Mesendoderm (in vitro differentiated cells): Measurements from ENCODE around the gene ADGRE2.
"Not testable (repeated sequence)": the region's sequence is repeated elsewhere in the genome, so short reads cannot be mapped to it uniquely, and the experiment has no call there.

Source experiments
- DNase-seq: peaks from one replicate; pipeline ENCODE4 v3.0.0; 2013
- H2AK5ac ChIP-seq: 2 replicates; pipeline ENCODE4 v1.6.1; 2013; ENCODE audit warnings: low read length, inconsistent platforms
- H2BK120ac ChIP-seq: 2 replicates; pipeline ENCODE4 v1.6.1; 2013; ENCODE audit warnings: low read depth, mild to moderate bottlenecking, low read length, moderate library complexity, mixed read lengths
- H2BK15ac ChIP-seq: replicated peaks from 2 replicates; pipeline ENCODE4 v1.6.1; 2013; ENCODE audit warnings: low read depth, mild to moderate bottlenecking, moderate library complexity
- H2BK5ac ChIP-seq: 2 replicates; pipeline ENCODE4 v1.6.1; 2013; ENCODE audit warnings: low read length, inconsistent platforms
- H3K18ac ChIP-seq: 2 replicates; pipeline ENCODE4 v1.6.1; 2013; ENCODE audit warnings: mild to moderate bottlenecking, low read length, mixed read lengths
- H3K23ac ChIP-seq: one replicate; pipeline ENCODE4 v1.6.1; 2013; ENCODE audit warnings: low read length
- H3K27ac ChIP-seq: 2 replicates; pipeline ENCODE4 v1.5.1; 2013; ENCODE audit warnings: low read depth, mild to moderate bottlenecking, inconsistent platforms, low read length, moderate library complexity
- H3K27me3 ChIP-seq: 2 replicates; pipeline ENCODE4 v1.6.1; 2013; ENCODE audit warnings: low read length, control low read depth, mild to moderate bottlenecking, inconsistent platforms; ENCODE audit not compliant: insufficient read depth, poor library complexity
- H3K36me3 ChIP-seq: 2 replicates; pipeline ENCODE4 v1.6.1; 2013; ENCODE audit warnings: low read length, inconsistent platforms; ENCODE audit not compliant: control insufficient read depth, insufficient read depth
- H3K4ac ChIP-seq: one replicate; pipeline ENCODE4 v1.6.1; 2013; ENCODE audit warnings: low read depth, mild to moderate bottlenecking, low read length, moderate library complexity
- H3K4me1 ChIP-seq: 2 replicates; pipeline ENCODE4 v1.6.1; 2013; ENCODE audit warnings: low read depth, low read length, inconsistent platforms; ENCODE audit not compliant: control insufficient read depth
- H3K4me2 ChIP-seq: 2 replicates; pipeline ENCODE4 v1.6.1; 2013; ENCODE audit warnings: low read length
- H3K4me3 ChIP-seq: 2 replicates; pipeline ENCODE4 v1.5.1; 2013; ENCODE audit warnings: mild to moderate bottlenecking, low read length
- H3K56ac ChIP-seq: one replicate; pipeline ENCODE4 v1.6.1; 2013; ENCODE audit warnings: low read length
- H3K79me1 ChIP-seq: 2 replicates; pipeline ENCODE4 v1.6.1; 2013; ENCODE audit warnings: low read length, inconsistent platforms
- H3K79me2 ChIP-seq: 2 replicates; pipeline ENCODE4 v1.6.1; 2013; ENCODE audit warnings: mild to moderate bottlenecking, low read length; ENCODE audit not compliant: control insufficient read depth, insufficient read depth
- H3K9ac ChIP-seq: 2 replicates; pipeline ENCODE4 v1.6.1; 2013; ENCODE audit warnings: low read length, inconsistent platforms
- H4K5ac ChIP-seq: one replicate; pipeline ENCODE4 v1.6.1; 2013; ENCODE audit warnings: low read length
- H4K8ac ChIP-seq: one replicate; pipeline ENCODE4 v1.6.1; 2013; ENCODE audit warnings: low read depth, mild to moderate bottlenecking, control low read depth, low read length, moderate library complexity
- WGBS: extraction: QIAGEN DNeasy Blood & Tissue Kit; methylation state at CpG from one replicate; pipeline ENCODE4 v1.1.7; 2013; ENCODE audit warnings: low lambda C conversion rate, missing lambda C conversion rate; ENCODE audit not compliant: insufficient coverage; ENCODE audit errors: extremely low coverage; 5-methylcytosine and 5-hydroxymethylcytosine counted together

ADGRE2 gene

DNA sequence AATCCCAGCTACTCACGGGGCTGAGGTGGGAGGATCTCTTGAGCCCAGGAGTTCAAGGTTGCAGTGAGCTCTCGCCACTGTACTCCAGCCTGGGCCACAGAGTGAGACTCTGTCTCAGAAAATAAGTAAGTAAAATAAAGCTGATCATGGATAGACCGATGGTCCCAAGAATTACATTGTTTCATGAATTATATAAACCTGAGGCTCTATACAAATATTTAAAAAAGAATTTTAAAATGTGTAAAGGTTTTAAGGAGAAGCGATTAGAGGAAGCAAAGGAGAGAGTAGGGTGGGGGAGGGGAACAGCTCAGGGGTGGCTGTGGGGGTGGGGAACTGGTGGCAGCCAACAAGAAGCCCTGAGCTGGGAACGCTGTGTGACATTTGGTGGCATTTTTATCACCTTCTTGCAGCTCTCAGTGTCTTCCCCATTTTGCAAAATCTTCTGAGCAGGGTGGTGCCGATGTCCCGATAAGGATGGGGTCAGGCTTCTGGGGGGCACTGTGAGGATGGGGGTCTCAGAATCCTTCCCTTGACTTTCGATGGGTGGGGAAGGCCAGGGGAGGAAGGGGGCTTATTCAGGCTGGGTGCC lies 5.1 kb upstream of the ADGRE2 start:
- H3K9ac ChIP-seq, H2AK5ac ChIP-seq, H3K4ac ChIP-seq, H4K5ac ChIP-seq, H3K27ac ChIP-seq, H4K8ac ChIP-seq, H3K36me3 ChIP-seq, H3K4me3 ChIP-seq, H3K18ac ChIP-seq, H3K4me2 ChIP-seq, H2BK120ac ChIP-seq, H3K4me1 ChIP-seq, H3K27me3 ChIP-seq, H3K56ac ChIP-seq, H3K79me1 ChIP-seq, H3K23ac ChIP-seq, H2BK15ac ChIP-seq, H3K79me2 ChIP-seq, H2BK5ac ChIP-seq: not testable (repeated sequence)
- peak; percentile 28 for DNase-seq
- 100% methylated on average over 1 of the region's 8 CpGs for WGBS

DNA sequence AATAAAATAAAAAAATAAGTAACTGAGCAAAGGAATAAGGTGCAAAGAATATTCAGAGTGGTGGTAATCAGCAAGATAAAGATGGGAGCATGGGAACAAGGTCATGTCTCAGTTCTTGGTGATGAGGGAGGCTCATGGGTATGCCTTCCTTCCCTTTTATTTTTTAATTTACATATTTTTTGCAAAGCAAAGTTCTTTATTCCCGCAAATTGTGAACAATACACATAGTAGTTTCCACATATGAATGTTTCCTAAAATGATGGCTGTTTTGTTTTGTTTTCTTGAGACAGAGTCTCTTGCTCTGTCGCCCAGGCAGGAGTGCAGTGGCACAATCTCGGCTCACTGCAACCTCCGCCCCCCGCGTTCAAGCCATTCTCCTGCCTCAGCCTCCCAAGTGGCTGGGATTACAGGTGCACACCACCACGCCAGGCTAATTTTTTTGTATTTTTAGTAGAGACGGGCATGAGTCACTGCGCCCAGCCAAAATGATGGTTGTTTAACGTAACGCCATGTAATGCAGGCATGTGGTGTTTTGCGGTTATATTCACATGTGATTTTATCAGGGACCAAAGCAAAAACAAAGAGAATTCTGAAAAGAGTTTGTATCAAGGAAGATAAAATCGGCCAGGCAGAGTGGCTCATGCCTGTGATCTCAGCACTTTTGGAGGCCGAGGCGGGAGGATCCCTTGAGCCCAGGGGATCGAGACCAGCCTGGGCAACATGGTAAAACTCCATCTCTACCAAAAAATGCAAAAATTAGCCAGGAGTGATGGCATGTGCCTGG lies 4.5 kb upstream of the ADGRE2 start:
- H3K79me2 ChIP-seq, result no peaks in the 10 kb centered on the region
- H3K9ac ChIP-seq, result no peak overlapping the region
- no peak overlapping the region for H4K5ac ChIP-seq
- WGBS, result no CpG with 5 or more reads among the region's 16 CpGs
- H2BK120ac ChIP-seq, result no peak overlapping the region
- H2BK5ac ChIP-seq, result no peak overlapping the region
- no peak for DNase-seq
- H3K79me1 ChIP-seq, result no peaks in the 10 kb centered on the region
- H3K23ac ChIP-seq, result no peak overlapping the region
- no peak overlapping the region for H4K8ac ChIP-seq
- no peak overlapping the region for H3K18ac ChIP-seq
- H3K4ac ChIP-seq, result no peak overlapping the region
- H3K27me3 ChIP-seq, result no peaks in the 10 kb centered on the region
- H3K27ac ChIP-seq, result no peak overlapping the region
- no peak overlapping the region for H3K4me3 ChIP-seq
- H3K36me3 ChIP-seq, result no peaks in the 10 kb centered on the region
- H2AK5ac ChIP-seq, result no peak overlapping the region
- no peaks in the 10 kb centered on the region for H3K4me1 ChIP-seq
- H3K4me2 ChIP-seq, result no peak overlapping the region
- no peak overlapping the region for H3K56ac ChIP-seq
- no peak overlapping the region for H2BK15ac ChIP-seq

DNA sequence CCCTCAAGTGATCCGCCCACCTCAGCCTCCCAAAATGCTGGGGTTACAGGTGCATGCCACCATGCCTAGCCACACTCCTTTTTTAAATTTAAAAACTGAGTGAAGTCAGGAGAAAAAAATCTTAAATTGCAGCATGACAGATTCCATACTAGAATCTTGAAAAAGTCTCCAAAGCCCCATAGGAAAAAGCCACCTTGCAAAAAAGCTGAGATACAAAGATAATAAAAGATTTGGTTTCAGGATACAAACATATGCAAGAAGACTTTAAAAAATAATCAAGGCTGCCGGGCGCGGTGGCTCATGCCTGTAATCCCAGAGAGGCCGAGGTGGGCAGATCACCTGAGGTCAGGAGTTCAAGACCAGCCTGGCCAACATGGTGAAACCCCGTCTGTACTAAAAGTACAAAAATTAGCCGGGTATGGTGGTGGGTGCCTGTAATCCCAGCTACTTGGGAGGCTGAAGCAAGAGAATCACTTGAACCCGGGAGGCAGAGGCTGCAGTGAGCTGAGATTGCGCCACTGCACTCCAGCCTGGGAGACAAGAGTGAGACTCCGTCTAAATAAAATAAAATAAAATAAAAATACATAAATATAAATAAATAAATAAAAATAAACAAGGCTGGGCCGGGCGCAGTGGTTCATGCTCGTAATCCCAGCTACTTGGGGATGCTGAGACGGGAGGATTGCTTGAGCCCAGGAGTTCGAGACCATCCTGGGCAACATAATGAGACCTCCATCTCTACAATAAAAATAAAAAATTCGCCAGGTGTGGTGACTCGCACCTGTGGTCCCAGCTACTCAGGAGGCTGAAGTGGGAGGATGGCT lies 3.6 kb upstream of the ADGRE2 start:
- H3K79me1 ChIP-seq, H3K27me3 ChIP-seq, H2AK5ac ChIP-seq, H3K18ac ChIP-seq, H3K23ac ChIP-seq, H3K4me3 ChIP-seq, H3K9ac ChIP-seq, DNase-seq, H3K4me1 ChIP-seq, H4K5ac ChIP-seq, H3K27ac ChIP-seq, H3K79me2 ChIP-seq, H3K4ac ChIP-seq, H2BK5ac ChIP-seq, H2BK120ac ChIP-seq, H4K8ac ChIP-seq, H3K56ac ChIP-seq, H2BK15ac ChIP-seq, H3K4me2 ChIP-seq, H3K36me3 ChIP-seq: not testable (repeated sequence)
- WGBS, result no CpG with 5 or more reads among the region's 17 CpGs

DNA sequence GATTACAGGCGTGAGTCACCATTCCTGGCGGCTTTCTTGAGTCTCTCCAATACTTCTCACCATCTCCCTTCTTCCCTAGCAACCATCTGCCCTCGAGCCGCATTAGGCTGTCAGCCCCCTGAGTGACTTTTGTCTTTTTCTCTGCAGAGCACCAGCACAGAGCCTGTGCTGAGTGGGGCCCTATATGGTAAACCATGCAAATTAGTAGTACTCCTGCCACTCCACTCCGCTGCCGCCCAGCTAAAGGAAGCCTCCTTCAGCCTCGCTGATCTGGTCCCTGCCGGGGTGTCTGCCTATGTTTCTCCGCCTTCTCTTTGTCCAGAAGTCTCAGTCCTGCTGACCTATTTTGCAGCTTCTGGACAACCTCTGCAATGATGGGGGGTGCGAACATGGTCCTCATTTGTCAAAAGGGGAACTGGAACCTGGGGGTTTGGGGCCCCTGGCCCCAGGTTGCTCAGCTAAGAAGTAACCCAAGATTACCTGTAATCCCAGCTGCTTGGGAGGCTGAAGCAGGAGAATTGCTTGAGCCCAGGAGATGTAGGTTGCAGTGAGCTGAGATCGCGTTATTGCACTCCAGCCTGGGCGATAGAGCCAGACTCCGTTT lies 2.4 kb upstream of the ADGRE2 start:
- not testable (repeated sequence) for H2BK120ac ChIP-seq, H3K4me1 ChIP-seq, H3K18ac ChIP-seq, H4K8ac ChIP-seq, H3K4me2 ChIP-seq, H4K5ac ChIP-seq, H2BK15ac ChIP-seq, H3K23ac ChIP-seq, H2AK5ac ChIP-seq, H3K27me3 ChIP-seq, H3K27ac ChIP-seq, H3K79me2 ChIP-seq, H3K4ac ChIP-seq, H3K79me1 ChIP-seq, H3K36me3 ChIP-seq, H3K9ac ChIP-seq, H3K4me3 ChIP-seq, H3K56ac ChIP-seq, DNase-seq, H2BK5ac ChIP-seq
- WGBS, result no CpG with 5 or more reads among the region's 14 CpGs

DNA sequence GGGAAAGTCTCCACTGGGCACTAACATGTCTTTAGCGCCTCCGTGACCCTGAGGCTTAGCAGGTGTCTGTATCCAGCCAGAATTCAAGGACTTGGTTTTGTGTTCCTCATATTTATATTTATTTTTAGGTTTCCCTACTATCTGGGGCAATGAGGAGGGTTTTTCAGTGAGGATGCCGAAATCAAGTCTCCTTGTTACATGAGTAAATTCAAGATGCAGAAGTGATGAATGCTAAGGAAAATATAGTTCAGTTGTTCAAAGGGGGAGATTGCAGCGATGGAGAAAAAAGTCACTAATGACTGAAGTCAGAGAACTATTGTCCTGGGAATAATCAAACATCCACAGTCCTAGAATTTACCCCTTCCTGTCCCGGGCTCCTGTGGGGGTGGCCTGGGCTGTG lies 791 bp upstream of the ADGRE2 start:
- no peak overlapping the region for H2BK5ac ChIP-seq
- H3K27me3 ChIP-seq, result no peaks in the 10 kb centered on the region
- no peaks in the 10 kb centered on the region for H3K79me1 ChIP-seq
- H3K27ac ChIP-seq, result no peak overlapping the region
- no peak overlapping the region for H2BK120ac ChIP-seq
- H3K4me2 ChIP-seq, result no peak overlapping the region
- WGBS, result no CpG with 5 or more reads among the region's 5 CpGs
- no peaks in the 10 kb centered on the region for H3K4me1 ChIP-seq
- H3K9ac ChIP-seq, result no peak overlapping the region
- DNase-seq, result no peak
- no peak overlapping the region for H4K5ac ChIP-seq
- no peak overlapping the region for H3K4ac ChIP-seq
- H3K56ac ChIP-seq, result no peak overlapping the region
- H3K23ac ChIP-seq, result no peak overlapping the region
- H3K4me3 ChIP-seq, result no peak overlapping the region
- H3K36me3 ChIP-seq, result no peaks in the 10 kb centered on the region
- no peak overlapping the region for H3K18ac ChIP-seq
- no peaks in the 10 kb centered on the region for H3K79me2 ChIP-seq
- no peak overlapping the region for H4K8ac ChIP-seq
- H2BK15ac ChIP-seq, result no peak overlapping the region
- no peak overlapping the region for H2AK5ac ChIP-seq
